HG03060 (cell line): ENCODE data around the gene ZHX3.
"Not testable (repeated sequence)": the region's sequence is repeated elsewhere in the genome, so short reads cannot be mapped to it uniquely, and the experiment has no call there.

Experiments
- ATAC-seq: cut with Tn5 transposase; IDR thresholded peaks from one replicate; pipeline ENCODE4 v1.9.1; 2021; ENCODE audit warnings: low read depth, moderate number of reproducible peaks; ENCODE audit not compliant: unreplicated experiment

The ZHX3 gene

DNA sequence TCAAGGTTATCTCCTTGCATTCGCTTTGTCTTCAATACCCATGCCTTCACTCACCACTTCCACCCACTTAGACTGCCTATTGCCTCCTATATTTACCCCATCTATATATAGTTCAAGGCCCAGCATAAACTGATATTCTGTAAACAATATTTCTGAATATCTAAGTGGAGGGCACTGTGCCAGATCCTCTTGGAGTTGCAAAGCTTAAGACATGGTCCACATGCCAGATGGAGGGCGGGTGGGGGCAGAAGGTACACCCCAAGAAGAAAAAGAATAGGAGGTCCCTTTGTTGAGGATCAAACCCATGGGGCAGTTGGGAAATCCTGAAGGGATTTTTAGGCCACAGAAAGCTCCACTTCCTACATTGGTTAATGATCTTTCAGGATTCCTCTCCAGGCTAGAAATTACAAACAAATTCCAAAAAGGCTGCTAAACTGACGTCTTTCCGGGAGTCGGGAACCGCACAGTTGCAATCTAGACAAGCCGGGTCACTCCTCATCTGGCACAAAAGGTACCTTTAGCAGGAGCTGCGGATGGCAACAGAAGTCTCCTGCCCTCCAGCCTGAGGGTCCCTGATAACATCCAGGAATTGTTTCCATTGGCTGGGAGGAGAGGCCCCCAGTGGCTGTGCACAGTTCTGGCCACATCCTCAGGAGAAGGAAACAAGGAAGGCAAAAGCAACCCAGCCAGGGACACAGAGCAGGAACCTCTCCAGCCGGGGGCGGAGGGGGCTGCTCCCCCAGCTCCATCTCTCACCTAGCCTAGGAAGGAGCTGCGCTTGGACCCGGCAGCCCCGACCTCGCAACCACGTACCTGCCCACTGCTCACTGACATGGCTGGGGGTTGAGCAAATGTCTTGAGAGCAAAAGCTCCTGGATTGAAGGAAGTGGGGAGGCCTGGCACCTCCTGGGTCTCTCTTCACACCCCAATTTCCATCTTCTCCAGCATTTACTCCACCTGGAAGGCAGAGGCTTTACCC is 17.2 kb upstream of the ZHX3 start:
- no peak for ATAC-seq

DNA sequence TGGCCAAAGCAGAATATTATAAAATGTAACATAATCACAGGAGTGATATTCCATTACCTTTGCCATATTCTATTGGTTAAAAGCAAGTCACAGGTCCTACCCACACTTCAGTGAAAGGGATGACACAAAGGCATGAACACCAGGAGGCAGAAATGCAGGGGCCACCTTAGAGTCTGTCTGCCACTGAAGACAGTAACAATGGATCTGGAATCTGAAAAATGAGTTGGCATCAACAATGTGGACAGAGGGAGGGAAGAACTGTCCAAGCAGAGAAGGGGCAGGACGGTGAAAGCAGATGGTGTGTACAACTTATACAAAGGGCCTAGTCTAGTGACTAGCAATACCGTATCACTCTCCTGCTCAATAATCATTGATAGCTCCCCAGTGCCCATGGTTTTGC is 16.5 kb upstream of the ZHX3 start:
- ATAC-seq: no peak

DNA sequence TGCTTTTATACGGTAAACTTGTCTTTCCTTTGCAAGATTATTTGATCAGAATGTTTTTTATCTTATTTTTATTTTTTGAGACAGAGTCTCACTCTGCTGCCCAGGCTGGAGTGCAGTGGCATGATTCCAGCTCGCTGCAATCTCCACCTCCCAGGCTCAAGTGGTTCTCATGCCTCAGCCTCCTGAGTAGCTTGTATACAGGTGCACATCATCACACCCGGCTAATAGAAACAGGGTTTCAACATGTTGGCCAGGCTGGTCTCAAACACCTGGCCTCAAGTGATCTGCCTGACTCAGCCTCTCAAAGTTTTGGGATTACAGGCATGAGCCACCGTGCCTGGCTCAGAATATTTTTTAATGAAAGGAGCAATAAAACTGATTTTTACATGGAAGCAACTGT is 14.2 kb upstream of the ZHX3 start:
- no peak for ATAC-seq

GRCh38 chr20:41330941-41331340 is 13.4 kb upstream of the ZHX3 start:
- ATAC-seq: no peak

- ATAC-seq: no peak
Measured at GRCh38 chr20:41330343-41330720, 12.8 kb upstream of the ZHX3 start.

GRCh38 chr20:41329435-41330342 is 12.2 kb upstream of the ZHX3 start:
- no peak for ATAC-seq

DNA sequence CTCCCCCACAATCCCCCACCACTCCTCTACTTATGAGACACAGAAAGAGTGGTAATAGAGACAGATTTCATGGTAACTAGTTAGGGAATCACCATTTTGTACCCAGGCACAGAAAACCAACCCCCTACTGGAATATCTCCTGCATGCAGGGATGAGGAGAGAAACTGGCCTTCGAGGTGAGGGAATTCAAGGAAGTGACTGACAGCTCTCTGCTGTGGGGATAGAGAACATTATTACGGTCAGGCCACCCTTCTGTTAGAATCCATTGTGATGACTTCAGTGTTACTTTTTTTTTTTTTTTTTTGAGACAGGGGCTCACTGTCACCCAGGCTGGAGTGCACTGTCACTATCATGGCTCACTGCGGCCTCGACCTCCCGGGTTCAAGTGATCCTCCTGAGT is 9.6 kb upstream of the ZHX3 start:
- no peak for ATAC-seq

- no peak for ATAC-seq
Measured at GRCh38 chr20:41320976-41321375, 3.4 kb upstream of the ZHX3 start.

DNA sequence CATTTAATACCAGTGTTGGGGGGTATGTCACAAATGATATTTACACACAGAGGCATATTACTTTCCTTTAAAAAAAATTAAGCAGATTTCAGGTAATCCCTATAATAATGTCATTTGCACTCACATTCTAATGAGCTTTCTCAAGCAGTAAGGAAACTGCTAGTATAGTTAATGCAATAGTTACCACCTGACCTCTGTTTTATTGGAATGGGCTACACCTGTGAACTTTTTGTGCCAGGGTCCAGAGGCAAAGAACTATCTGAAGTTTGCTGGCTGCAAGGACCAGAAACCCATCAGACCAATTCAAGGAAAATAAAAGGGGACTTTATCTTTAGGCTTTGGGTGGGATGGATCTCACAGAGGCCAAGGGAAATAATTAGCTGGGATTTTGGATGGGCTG is 2.9 kb upstream of the ZHX3 start:
- ATAC-seq: no peak

DNA sequence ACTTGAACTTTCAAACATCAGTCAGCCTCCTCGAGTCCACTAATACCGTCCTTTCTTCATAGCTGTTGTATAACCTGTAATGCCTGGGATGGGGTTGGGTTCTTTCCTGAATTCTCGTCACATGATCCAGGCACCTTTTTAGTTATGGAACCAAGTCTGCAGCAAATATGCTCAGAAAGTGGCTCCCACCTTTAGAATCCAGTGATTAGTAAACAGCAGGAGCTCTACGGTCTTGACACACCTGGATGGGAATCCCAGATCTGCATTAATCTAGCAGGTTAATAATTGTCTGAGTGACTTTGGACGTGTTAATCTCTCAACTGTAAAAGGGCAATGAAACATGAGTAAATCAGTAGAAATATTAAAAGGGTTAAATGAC is 729 bp upstream of the ZHX3 start:
- no peak for ATAC-seq

GRCh38 chr20:41316602-41317545 is 657 bp downstream of the ZHX3 start:
- ATAC-seq: peak; percentile 25

DNA sequence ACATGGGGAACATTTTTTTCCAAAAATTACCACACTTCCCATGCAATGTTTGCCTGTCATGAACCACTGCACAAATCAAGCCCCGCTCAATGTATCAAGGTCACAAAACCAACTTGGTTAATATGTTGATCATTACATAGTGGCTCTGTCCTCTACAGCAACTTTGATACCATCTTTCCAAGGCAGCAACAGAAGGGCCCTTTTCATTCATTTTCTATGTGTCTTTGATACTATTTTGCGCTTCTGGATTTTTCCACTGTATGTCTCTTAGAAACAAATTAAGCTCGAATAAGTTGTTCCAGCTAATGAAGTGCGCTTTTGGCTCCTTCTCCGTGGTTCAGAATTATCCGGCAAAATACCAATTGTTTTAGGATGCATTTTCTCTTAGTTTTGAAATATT is 1.5 kb downstream of the ZHX3 start:
- no peak for ATAC-seq

DNA sequence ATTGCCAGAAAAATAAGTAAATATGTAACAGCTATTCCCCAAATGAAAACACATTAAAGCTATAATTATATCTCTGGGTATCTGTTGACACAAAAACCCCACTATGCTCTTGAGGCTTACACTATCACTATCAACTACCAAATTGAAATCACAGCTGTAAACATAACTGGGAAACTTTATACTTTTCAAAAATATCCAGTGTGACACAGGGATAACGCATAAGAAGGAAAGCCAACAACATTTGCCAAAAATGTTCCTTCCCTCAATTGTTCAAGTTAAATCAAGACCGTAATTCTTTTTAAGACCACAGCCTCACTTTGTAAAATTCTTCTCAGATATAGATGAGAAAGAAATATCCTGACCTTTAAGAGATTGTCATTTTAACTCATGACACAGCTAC is 3.1 kb downstream of the ZHX3 start:
- ATAC-seq: no peak

DNA sequence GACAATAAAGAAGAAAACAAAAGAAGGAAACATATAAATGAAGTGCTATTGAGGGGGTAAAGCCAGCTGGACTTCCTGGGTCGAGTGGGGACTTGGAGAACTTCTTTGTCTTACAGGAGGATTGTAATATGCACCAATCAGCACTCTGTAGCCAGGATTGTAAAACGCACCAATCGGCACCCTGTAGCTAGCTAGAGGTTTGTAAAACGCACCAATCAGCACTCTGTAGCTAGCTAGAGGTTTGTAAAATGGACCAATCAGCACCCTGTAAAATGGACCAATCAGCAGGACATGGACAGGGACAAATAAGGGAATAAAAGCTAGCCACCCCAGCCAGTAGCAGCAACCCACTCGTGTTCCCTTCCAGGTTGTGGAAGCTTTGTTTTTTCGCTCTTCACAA is 5.5 kb downstream of the ZHX3 start:
- not testable (repeated sequence) for ATAC-seq

DNA sequence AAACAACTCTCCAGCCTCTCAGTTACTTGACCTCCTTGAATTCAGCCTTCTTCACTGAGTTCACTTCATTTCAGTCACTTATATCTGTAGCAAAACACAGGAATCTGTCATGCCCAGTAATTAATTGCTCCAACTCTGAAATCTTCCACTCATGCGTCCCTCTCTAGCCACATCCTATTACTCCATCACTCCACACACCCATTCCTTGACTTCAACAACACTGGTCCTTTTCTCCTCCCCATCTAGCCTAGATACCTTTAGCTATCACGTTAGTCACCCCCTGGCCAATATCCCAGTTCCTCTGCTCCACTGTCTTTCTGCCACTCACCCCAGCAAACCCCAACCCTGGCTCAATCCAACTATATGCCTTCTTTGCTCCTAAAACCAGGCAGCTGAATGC is 7.7 kb downstream of the ZHX3 start:
- ATAC-seq: no peak

DNA sequence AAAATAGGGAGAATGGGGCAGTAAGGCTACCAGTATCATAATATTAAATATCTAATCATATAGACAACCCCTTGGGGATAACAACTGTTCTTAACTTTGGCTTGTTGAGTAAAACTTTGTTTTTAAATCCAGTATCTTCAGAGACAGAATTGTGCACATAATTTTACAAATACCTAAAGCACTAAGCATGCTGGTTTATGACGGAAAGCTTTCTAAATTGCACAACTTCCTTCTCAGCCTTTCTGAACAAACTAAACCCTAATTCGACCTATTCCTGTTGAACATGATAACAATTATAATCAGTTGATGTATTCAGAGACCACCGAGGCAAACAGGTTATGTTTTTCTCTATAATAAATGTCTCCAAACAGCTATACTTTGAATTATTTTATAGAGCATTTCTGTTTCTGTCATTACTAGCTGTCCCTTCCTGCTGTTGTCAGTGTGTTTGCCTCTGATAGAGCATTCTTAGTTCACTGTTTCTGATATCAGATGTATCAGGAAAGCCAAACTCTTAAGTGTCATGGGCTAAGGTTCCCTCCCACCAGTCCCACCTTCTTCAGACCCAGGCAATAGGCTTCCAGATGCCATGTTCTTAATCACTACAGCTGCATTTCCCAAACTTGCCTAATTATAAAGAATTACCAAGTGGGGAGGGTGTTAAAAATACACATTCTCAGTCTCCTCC is 8.7 kb downstream of the ZHX3 start:
- no peak for ATAC-seq

GRCh38 chr20:41308290-41308711 is 9.2 kb downstream of the ZHX3 start:
- no peak for ATAC-seq

DNA sequence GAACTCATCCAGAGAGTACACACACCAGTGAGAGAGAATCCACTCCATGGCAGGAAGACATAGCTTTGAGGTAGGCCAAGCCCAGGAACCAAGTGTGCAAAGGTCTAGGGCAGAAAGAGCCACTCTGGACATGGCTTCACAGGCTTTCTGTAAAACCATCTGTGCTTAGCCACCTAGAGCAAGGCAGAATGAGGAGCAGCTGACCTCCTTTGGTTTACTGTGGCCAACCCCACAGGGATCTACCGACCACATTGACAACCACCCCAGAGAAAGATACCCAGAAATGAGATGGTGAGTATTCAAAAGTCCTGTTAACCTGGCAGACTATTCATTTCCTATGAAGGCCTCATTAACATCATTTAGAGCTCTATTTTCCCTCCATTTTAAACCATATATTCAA is 10.5 kb downstream of the ZHX3 start:
- ATAC-seq: no peak

GRCh38 chr20:41306061-41306727 is 11.3 kb downstream of the ZHX3 start:
- ATAC-seq: peak; percentile 50
